C4-2B (cell line): ENCODE measurements around the gene AKAP12.

Experiments
- ZFX ChIP-seq: fragments of 450-650 bp; IDR thresholded peaks from 2 replicates; pipeline ENCODE4 v1.6.1; 2017
- TF ChIP-seq, protein P1 (sequence below): fragments of 450-650 bp; conservative IDR thresholded peaks from 2 replicates; pipeline ENCODE4 v1.5.1; 2017; ENCODE audit warnings: mild to moderate bottlenecking

DNA sequence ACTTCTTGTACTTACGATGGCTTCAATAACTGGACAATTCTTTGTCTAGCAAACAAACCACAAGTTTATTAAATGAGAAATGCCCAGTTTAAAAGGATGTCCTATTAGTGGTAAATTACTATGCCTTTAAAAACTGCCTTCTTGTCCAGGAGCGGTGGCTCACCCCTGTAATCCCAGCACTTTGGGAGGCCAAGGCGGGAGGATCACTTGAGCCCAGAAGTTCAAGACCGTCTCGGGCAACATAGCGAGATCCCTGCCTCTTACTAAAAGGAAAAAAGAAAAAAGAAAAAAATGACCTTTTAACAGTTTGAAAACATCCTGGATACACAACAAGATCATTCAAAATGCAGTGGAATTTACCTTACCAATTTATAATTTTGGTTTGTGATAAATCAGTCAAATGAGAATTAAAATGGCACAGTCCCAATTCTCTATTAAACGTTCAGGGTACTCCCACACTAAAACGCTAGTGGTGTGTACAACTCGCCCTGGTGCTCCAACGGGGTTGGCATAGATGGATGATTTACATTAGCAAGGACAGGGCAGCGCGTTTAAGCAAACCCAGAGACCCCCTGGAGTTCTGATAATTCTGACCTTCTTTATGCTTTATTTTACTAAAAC is 149.3 kb downstream of the AKAP12 start:
- TF ChIP-seq, protein P1, sequence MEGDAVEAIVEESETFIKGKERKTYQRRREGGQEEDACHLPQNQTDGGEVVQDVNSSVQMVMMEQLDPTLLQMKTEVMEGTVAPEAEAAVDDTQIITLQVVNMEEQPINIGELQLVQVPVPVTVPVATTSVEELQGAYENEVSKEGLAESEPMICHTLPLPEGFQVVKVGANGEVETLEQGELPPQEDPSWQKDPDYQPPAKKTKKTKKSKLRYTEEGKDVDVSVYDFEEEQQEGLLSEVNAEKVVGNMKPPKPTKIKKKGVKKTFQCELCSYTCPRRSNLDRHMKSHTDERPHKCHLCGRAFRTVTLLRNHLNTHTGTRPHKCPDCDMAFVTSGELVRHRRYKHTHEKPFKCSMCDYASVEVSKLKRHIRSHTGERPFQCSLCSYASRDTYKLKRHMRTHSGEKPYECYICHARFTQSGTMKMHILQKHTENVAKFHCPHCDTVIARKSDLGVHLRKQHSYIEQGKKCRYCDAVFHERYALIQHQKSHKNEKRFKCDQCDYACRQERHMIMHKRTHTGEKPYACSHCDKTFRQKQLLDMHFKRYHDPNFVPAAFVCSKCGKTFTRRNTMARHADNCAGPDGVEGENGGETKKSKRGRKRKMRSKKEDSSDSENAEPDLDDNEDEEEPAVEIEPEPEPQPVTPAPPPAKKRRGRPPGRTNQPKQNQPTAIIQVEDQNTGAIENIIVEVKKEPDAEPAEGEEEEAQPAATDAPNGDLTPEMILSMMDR, result no peak
- no peak for TF ChIP-seq ZFX
